Bone marrow (tissue), 2 donors: ENCODE results near the gene FITM2.

ENCODE experiments used
- DNase-seq, 2 donors: peaks; one replicate each; lab custom pipeline; 2025; lab: John Stamatoyannopoulos, UW

FITM2 gene

DNA sequence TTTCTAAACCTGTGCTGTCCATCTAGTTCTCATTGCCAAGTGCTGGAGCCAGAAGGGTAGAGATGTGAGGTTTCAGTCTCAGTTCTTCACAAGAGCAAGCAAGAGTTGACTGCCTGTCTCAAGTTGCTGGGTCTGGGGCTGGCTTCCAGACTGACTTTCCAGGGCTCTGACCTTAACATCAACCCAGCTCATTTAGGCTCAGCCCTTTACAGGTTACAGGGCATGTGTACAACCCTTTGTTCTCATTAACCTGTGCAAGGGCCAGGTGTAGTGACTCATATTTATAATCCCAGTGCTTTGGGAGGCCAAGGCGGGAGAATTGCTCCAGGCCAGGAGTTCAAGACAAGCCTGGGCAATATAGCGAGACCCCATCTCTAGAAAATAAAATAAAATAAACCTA lies 30.6 kb downstream of the FITM2 start:
- no peak for DNase-seq

DNA sequence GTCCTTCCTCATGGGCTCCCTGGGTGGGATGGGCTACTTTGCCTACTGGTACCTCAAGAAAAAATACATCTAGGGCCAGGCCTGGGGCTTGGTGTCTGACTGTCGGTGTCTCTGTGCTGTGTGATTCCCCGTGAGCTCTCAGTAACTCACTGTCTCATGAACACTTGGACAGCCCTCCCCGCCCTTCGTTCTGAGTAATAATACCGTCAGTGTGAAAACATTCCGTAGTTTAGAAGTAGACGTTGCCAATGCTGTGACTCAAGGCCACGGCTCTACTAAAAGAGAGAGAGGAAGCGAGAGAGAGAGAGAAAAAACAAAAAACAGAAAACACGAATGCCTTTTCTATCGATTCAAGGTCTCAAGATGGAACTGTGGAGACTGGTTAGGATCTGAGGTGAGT lies 31.8 kb downstream of the FITM2 start:
- no peak for DNase-seq

DNA sequence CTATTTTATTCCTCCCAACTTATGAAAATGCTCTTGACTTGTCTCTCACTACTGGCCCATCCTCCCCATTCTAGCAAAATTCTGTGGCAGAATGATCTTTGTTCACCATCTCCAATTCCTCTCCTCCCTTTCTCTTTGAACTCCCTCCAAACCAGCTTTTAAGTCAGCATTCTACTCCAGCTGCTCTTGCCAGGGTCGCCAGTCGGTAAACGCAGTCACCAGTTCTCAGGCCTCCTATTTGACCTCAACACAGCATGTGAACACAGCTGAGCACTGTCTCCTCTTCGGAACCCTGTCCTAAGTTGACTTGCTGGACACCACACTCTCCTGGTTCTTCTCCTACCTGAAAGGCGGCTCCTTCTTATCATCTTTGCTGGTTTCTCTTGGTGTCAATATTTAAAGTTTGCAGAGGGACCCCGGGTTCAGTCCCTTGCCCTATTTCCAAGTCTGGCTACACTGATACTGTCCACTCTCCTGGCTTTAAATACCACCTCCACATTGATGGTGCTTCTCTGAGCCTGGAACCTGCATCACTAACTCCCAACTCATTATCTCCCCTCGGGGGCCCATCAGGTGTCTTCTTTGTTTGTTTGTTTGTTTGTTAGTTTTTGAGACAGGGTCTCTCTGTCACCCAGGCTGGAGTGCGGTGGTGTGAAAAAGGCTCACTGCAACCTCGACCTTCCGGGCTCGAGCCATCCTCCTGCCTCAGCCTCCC lies 36.5 kb downstream of the FITM2 start:
- DNase-seq, result no peak

DNA sequence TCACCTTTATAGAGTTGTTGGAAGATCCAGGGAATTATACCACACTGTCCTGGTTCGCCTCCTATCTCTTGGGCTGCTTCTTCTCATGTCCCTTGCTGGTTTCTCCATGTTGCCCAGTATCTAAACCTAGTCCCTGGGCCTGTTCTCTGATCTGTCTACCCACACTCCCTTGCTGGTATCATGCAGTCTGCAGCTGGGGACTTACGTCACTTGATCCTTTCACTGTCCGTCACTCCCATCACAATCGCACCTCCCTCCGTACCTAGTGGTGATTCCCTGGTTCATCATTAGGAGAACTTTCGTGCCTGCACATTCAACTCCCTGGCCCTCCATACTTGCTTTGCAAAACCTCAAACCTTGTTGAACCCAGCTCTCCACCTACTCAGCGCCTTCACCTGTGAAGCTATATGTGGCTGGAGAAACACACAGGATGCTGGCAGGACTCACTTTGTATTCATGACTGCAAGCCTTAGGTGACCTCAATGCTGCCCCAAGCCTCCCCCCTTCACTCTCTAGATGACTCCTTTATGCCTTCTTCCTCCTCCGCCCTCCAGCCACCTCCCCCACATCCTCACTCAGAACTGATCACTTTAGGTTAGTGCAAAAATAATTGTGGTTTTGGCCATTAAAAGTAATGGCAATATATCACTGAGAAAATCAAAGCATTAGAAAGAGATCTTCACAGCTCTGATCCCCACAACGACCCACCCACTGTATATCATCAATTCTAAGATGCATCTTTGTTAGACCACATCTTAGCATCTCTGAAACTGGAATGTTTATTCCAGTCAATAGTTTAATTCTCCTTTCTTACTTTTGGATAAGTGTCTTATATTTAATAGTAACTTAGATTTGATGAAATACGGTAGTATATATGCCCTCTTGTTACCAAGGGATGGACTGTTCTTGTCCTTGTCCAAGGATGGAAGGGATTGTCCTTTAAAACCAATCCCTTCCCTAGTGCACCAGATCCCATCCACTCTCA lies 37.5 kb downstream of the FITM2 start:
- no peak for DNase-seq

DNA sequence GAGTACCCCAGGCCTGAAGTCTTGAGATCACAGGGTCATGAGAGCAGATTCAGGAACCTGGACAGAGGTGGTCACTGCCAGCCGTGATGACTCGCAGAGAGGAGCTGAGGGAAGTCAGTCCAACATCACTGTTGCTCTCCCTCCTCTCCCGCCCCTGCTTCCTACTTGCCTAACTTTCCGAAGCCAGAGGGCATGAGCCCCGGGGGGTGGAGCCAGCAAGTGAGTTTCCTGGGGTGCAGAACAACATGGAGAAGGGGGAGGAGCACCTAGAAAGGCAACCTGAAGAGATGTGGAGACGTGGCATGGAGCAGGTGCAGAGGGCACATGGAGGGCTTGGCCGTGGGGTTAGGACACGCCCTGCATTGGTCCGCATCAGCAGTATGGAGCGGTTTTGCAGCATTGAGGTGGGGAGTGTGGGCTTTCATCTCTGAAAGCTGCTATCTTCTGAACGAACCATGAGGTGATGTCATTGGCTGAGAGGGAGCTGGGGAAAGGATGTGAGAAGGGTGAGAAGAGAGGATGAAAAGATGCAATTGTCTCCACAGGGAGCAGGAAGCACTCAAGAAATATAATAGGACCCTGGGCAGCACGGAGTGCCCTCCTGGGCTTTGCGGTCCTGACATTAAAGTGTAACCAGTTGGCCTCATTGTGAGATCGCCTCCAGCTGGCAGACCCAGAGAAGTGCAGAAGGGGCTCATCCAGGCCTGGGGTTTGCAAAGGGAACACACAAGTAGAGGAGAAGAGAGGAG lies 38.9 kb downstream of the FITM2 start:
- no peak for DNase-seq

DNA sequence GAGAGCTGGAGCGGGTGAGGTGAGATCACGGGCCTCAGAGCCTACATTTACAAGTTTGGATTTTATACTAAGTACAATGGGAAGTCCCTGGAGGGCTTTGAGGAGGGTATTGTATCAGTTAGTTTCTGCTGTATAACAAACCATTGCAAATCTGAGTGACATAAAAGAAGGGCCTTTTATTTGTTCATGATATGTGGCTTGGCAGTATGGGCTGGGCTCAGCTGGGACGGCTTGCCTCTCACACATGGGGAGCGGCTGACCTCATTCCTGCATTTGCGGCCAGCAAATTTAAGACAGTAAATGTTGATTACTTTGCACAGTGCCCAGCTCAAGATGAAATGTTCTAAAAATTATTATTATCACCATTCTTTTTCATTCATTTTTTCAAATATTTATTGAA lies 42.2 kb downstream of the FITM2 start:
- DNase-seq, result no peak

DNA sequence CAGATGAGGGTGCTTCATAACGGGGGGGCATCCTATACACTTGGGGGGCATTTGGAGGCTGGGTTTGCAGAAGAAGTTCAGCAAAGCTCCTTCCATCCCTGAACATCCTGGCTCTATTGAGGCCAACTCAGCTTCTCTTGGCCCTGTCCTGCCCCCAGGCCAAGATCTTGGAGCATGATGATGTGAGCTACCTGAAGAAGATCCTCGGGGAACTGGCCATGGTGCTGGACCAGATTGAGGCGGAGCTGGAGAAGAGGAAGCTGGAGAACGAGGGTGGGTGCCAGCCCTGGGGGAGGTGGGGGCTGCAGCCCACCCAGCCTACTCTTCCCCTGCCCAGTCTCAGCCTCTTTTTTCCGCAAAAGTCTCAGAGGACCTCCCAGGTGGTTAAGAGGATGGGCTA lies 46.7 kb downstream of the FITM2 start:
- DNase-seq, result no peak

DNA sequence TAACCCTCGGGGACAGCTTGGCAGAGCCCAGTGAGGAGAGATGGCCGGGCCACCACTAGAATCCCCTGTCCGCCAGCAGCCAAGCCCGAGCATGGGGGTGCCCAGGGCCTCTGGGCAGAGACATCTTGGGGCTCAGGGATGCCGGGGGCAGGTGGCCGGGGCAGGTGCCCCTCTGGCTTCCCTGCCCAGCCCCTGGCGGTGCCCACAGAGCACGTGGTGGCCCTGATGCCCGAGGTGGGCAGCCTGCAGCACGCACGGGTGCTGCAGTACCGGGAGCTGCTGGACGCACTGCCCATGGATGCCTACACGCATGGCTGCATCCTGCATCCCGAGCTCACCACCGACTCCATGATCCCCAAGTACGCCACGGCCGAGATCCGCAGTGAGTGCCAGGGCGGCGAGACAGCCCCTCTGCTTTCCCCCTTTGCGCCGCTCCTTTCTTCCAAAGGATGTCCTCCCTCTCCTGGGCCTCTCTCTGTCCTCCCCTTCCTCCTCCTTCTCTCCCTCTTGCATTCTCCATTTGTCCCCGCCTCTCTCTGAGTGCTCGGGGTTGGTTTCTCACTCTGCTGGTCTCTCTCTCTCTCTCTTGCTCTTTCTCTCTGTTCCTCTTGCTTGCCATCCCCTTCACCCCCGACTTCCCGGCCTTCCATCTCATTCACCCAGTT lies 52.6 kb downstream of the FITM2 start:
- DNase-seq, result no peak

DNA sequence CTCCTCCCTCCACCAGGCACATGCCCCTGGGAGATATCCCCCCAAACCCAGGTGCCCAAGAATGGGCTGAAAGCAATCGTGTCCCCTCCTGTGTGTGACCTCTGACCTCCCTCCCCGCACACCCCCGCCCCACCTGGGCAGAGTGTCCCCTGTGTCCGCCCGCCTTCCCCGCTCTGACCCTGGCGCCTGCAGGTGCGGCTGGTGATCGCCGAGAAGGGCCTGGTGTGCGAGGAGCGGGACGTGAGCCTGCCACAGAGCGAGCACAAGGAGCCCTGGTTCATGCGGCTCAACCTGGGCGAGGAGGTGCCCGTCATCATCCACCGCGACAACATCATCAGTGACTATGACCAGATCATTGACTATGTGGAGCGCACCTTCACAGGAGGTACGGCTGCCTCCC lies 54.0 kb downstream of the FITM2 start:
- DNase-seq, result no peak

DNA sequence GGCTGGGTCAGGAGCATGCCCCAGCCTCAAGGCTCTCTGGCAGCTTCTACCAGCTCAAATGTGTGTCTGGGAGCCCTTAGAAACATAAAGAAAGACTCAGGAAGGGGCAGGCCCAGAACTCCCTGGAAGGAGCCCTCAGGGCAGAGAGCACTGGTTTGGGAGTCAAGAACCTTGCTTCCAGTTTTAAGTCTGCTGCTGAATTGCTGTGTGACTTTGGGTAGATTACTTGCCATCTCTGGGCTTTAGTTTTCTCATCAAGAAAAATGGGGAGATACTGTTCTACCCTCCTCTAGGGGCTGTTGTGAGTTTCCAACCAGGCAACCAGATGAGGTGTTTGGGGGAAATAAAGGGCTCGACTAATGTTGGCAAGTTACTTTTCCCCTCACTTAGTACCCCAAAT lies 55.1 kb downstream of the FITM2 start:
- no peak for DNase-seq

DNA sequence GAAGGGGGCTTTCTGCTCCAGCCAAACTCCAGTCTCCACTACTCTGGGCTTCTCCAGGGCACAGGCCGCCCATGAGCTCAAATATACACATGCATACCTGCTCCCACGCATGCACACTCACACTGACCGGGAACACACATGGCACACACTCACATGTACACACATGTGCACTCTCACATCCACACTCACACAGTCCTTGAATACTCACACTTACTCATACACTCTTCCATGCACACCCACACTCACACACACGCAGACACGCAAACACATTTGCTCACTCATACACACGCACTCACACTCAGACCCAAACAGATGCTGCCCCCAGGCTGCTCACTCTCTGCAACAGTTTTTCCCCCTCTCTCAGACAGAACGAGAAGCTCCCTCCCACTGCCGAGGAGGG lies 56.9 kb downstream of the FITM2 start:
- DNase-seq, result no peak

DNA sequence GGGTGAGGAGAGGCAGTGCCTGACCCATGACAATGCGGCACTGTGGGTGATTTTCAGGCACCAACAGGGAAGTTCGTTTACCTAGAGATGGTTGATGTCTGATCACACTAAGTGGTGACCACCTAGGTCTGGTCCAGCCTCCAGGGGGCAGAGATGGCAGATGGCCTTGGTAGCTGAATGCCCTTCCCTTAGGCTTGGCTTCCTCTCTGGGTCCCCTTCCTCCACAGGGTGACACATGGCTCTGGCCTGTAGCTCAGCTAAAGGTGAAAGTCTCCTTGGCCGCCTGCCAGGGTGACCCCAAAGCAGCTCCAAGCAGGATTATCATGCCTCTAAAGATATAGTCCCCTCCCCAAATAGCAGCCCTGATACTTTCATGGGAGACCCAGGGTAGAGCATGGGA lies 57.5 kb downstream of the FITM2 start:
- no peak for DNase-seq
